BJ (cell line): ENCODE measurements around the gene PXN. TPM values are rescaled to one million over a fixed set of nuclear protein-coding genes. Genes with fewer than 3 reads are reported as not detected.
"Not testable (repeated sequence)": the region's sequence is repeated elsewhere in the genome, so short reads cannot be mapped to it uniquely, and the experiment has no call there.

Source experiments
- CTCF ChIA-PET: fragments of 350-600 bp; formaldehyde crosslinking; extraction: SDS; loops from one replicate; lab custom pipeline; 2021; ENCODE audit warnings: antibody characterized with exemption, inconsistent platforms; lab: Yijun Ruan, JAX
- POLR2A ChIA-PET: fragments of 300-600 bp; sonication (Branson Sonifier 250); formaldehyde crosslinking; extraction: SDS; loops from one replicate; lab custom pipeline; 2021; ENCODE audit warnings: antibody characterized with exemption; lab: Charles Lee
- DNase-seq: peaks from one replicate; pipeline ENCODE4 v3.0.0-alpha.2; 2011; ENCODE audit warnings: low read depth
- H3K27me3 ChIP-seq: 2 replicates; pipeline ENCODE4 v1.6.0; 2011; ENCODE audit warnings: low read length; ENCODE audit not compliant: control insufficient read depth, insufficient read depth
- H3K36me3 ChIP-seq: 2 replicates; pipeline ENCODE4 v1.5.1; 2011; ENCODE audit warnings: low read length; ENCODE audit not compliant: control insufficient read depth, insufficient read depth
- H3K4me3 ChIP-seq: 2 replicates; pipeline ENCODE4 v1.5.1; 2011; ENCODE audit warnings: low read depth, mild to moderate bottlenecking, control low read depth, low read length
- CTCF ChIP-seq: IDR thresholded peaks from 2 replicates; pipeline ENCODE4 v1.5.1; 2011; ENCODE audit warnings: low read depth, mild to moderate bottlenecking, control low read depth, inconsistent platforms, low read length, moderate library complexity; ENCODE audit not compliant: insufficient read depth
- polyA plus RNA-seq: library from polyadenylated mRNA; depleted of rRNA; stranded (reverse); fragments of >200 nt; gene quantifications from 2 replicates; pipeline ENCODE4 v1.2.3, GENCODE V29; 2011

Gene PXN
- polyA plus RNA-seq, 1 experiment = 41.8 TPM

- no peak for TF ChIP-seq CTCF
- ChIA-PET CTCF (interaction anchor here (1.6 to 1.7 kb wide), 2 partner anchors 11 to 17 kb away, joined by 4 to 6 read pairs; partner anchors contain the start of gene RPLP0), POLR2A (no interaction called here)
- H3K27me3 ChIP-seq = no peaks in the 10 kb centered on the region
- DNase-seq = no peak
- H3K36me3 ChIP-seq = peaks cover 44% of the 10 kb centered on the region
- no peak overlapping the region for H3K4me3 ChIP-seq
Measured at GRCh38 chr12:120211904-120212283, 53.6 kb downstream of the PXN start.

DNA sequence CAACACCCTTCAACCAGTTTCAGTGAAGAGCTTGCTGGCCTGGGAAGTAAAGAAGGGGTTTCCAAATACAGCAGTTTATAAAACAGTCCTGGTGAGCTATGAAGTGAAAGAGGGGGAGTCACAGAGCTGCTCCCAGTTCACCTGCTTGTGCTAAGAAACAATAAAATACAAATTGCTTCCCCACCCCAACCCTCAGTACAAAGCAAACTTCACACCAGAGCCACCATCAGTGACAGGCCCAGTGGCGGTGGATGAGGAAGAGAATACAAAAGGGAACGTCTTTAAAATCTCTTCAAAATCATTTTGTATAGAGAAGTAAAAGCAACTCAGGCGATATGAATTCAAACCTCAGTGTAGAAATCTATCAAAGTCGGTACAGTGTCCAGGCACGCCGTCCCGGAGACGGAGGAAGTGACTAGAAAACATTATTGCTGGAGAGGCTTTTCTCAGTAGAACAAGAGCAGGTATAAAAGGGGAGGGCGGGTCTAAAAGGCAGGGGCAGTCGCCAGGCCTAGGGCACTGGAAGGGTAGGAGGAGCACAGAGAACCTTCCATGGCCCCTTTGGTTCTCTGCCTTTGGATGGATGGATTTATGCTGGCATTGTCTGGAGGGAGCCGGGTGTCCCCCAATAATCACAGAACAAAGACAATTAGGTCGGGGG is 54.2 kb downstream of the PXN start:
- Histone ChIP-seq H3K36me3 (peaks cover 43% of the 10 kb centered on the region), H3K4me3 (no peak overlapping the region), H3K27me3 (no peaks in the 10 kb centered on the region)
- CTCF ChIA-PET = interaction anchor here (1.5 kb wide), 1 partner anchor 11 kb away, joined by 6 read pairs; the partner anchor contains the start of gene RPLP0
- DNase-seq = no peak
- POLR2A ChIA-PET = interaction anchor here (1.0 kb wide), 1 partner anchor 10 kb away, joined by 3 read pairs; no protein-coding TSS in a partner anchor
- no peak for TF ChIP-seq CTCF

DNA sequence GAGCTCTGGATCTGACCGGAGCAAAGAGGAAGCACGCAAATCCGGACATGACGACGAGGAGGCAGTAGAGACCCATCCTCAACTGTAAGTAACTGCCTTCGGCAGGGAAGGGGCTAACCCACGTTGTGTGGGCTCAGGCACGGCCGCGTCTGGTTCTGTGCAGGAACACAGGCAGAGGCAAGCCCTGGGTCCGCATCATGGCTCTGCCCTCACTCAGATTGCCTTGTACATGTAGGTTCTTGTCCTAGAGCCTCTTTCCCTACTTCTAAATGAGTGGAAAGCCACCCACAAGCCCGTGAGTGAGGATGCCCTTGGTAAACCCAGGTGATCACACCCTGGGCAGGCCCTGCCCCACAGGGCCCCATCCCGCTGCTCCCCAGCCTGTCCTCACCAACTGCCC is 55.7 kb downstream of the PXN start:
- Histone ChIP-seq H3K4me3 (no peak overlapping the region), H3K27me3 (no peaks in the 10 kb centered on the region), H3K36me3 (peaks cover 34% of the 10 kb centered on the region)
- no peak for DNase-seq
- POLR2A ChIA-PET = no interaction called here
- CTCF ChIA-PET = interaction anchor here (1.5 kb wide), 1 partner anchor 17 kb away, joined by 3 read pairs; no protein-coding TSS in a partner anchor
- no peak for TF ChIP-seq CTCF

GRCh38 chr12:120207227-120207626 is 58.3 kb downstream of the PXN start:
- CTCF ChIA-PET = interaction anchor here (8.9 kb wide), 1 partner anchor 21 kb away, joined by 77 read pairs; no protein-coding TSS in a partner anchor
- no peak for TF ChIP-seq CTCF
- POLR2A ChIA-PET = no interaction called here
- H3K27me3 ChIP-seq = no peaks in the 10 kb centered on the region
- no peak overlapping the region for H3K4me3 ChIP-seq
- H3K36me3 ChIP-seq = peaks cover 17% of the 10 kb centered on the region
- DNase-seq = no peak

- DNase-seq, H3K27me3 ChIP-seq, H3K4me3 ChIP-seq, POLR2A ChIA-PET: not testable (repeated sequence)
- H3K36me3 ChIP-seq = peaks cover 14% of the 10 kb centered on the region
- CTCF ChIA-PET = interaction anchor here (8.9 kb wide), 1 partner anchor 21 kb away, joined by 77 read pairs; no protein-coding TSS in a partner anchor
Measured at GRCh38 chr12:120206781-120207180, 58.7 kb downstream of the PXN start.
